Psoas muscle (tissue), 8 donors: ENCODE data around the gene SCRN2. TPM values are rescaled to one million over a fixed set of nuclear protein-coding genes. Genes with fewer than 3 reads are reported as not detected.

Source experiments
- ATAC-seq, 4 donors: fragments of 200-7000 bp; cut with Tn5 transposase; one replicate each; pipeline ENCODE4 v1.9.1; 2020; ENCODE audit warnings: moderate library complexity in 3 of 4, mild to moderate bottlenecking in 2 of 4
- DNase-seq, 2 donors: peaks; one replicate each; pipeline ENCODE4 v3.0.0-alpha.2; 2020
- H3K27ac ChIP-seq: fragments of 200-600 bp; one replicate; pipeline ENCODE4 v1.8.0; 2022
- H3K27me3 ChIP-seq, 3 donors: fragments of 200-600 bp in 1 of 3; one replicate each; pipeline versions ENCODE4 v1.6.1 to v1.8.0; 2013 to 2022; ENCODE audit warnings: low read length in 2 of 3, mild to moderate bottlenecking in 2 of 3, moderate library complexity in 1 of 3; ENCODE audit not compliant: insufficient read depth in 3 of 3
- H3K36me3 ChIP-seq, 2 donors: fragments of 200-600 bp in 1 of 2; one replicate each; pipeline versions ENCODE4 v1.6.1 to v1.8.0; 2013 to 2022; ENCODE audit warnings: low read depth in 1 of 2, mild to moderate bottlenecking in 1 of 2, moderate library complexity in 1 of 2; ENCODE audit not compliant: insufficient read depth in 1 of 2
- H3K4me1 ChIP-seq: fragments of 200-600 bp; one replicate; pipeline ENCODE4 v1.8.0; 2022
- H3K4me3 ChIP-seq: fragments of 200-600 bp; one replicate; pipeline ENCODE4 v1.8.0; 2022; ENCODE audit warnings: mild to moderate bottlenecking
- H3K9me3 ChIP-seq: fragments of 200-600 bp; one replicate; pipeline ENCODE4 v1.8.0; 2022
- WGBS, 3 donors: extraction: QIAGEN DNeasy Blood & Tissue Kit; methylation state at CpG; one replicate each; pipeline versions ENCODE4 v1.1.6 to v1.1.7; 2013; 5-methylcytosine and 5-hydroxymethylcytosine counted together
- intact Hi-C, 2 donors: fragments of 100-400 bp; cut with DNase I; formaldehyde crosslinking; loops; one replicate each; pipeline versions ENCODE4 v1.11.0 to v1.14.2; 2022
- polyA plus RNA-seq, 3 donors: library from polyadenylated mRNA; stranded (reverse); fragments of 200-250 nt; gene quantifications; one replicate each; pipeline ENCODE4 v1.2.3, GENCODE V29; 2013
- total RNA-seq, 4 donors: library from RNA; stranded (reverse); fragmentation: NEBNext Ultra II Directional in 2 of 4; extraction: Animal tissue kit (Norgen Biotek cat#: 25700) in 2 of 4; gene quantifications; one replicate each; pipeline versions ENCODE4 v1.2.1 to v1.2.4, GENCODE V29; 2021 to 2023
- TF ChIP-seq, protein P1 (sequence below): fragments of 200-600 bp; IDR thresholded peaks from one replicate; pipeline ENCODE4 v1.8.0; 2022; ENCODE audit warnings: antibody characterized with exemption
- donor health status: healthy with polysubstance abuse.
- donor health status: DM: no; HTN: no; CAD: no; lungs with moderate emphysema.
- donor health status: Bipolar disorder and iron deficiency.
- donor health status: healthy.
- donor health status: DM: yes; HTN: yes; CAD: no.
- donor health status: DM: no; HTN: no; CAD: no.
- donor health status: DM: no; HTN: no; CAD: no.
- donor health status: DM: yes; HTN: yes; CAD: no.

SCRN2 gene
- total and polyA plus RNA-seq, 7 donors, result 10.7 to 33.5 (median 17.3) TPM

DNA sequence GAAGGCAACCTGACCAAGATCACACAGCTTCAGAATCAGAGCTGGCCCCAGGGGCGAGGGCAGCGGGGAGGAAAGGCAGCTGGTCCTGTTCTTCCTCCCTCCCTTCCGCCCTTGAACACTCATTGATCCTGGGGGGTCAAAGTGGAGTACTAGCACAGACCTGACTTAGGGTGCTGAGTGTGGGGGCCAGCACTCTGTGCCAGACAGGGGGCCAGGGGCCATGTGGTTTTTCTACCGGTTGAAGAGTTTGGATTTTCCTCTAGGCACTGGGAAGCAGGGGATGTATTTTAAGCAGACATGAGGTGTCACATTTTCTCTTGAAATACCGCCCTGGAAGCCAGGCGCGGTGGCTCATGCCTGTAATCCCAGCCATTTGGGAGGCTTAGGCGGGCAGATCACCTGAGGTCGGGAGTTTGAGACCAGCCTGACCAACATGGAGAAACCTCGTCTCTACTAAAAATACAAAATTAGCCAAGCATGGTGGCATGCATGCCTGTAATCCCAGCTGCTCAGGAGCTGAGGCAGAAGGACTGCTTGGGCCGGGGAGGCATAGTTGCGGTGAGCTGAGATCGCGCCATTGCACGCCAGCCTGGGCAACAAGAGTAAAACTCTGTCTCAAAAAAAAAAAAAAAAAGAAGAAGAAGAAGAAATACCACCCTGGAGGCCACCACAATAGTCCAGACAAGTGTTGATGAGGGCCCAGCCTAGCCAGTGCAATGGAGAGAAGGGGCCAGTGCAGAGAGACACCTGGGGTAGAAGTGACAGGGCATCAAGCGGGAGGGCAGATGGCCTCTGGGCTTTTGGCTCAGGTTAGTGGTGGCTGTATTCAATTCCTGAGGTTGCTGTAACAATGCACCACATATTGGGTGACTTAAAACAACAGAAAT is 34.8 kb downstream of the SCRN2 start:
- TF ChIP-seq, protein P1, sequence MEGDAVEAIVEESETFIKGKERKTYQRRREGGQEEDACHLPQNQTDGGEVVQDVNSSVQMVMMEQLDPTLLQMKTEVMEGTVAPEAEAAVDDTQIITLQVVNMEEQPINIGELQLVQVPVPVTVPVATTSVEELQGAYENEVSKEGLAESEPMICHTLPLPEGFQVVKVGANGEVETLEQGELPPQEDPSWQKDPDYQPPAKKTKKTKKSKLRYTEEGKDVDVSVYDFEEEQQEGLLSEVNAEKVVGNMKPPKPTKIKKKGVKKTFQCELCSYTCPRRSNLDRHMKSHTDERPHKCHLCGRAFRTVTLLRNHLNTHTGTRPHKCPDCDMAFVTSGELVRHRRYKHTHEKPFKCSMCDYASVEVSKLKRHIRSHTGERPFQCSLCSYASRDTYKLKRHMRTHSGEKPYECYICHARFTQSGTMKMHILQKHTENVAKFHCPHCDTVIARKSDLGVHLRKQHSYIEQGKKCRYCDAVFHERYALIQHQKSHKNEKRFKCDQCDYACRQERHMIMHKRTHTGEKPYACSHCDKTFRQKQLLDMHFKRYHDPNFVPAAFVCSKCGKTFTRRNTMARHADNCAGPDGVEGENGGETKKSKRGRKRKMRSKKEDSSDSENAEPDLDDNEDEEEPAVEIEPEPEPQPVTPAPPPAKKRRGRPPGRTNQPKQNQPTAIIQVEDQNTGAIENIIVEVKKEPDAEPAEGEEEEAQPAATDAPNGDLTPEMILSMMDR, result no peak
- 30 to 61% (median 39%) methylated on average over 16 of the region's 16 CpGs for WGBS, 3 donors
- H3K27ac ChIP-seq, result peak overlapping the region; percentile 92
- DNase-seq (peak in 1 of 2 donors; percentile 76), ATAC-seq (peak; percentile 70 to 78 (median 74))
- intact Hi-C loops, result loop anchor here in 1 of 2 donors (5.0 to 10.0 kb wide), 2 partner anchors 109 to 141 kb away; no protein-coding TSS in a partner anchor
- H3K36me3 ChIP-seq, result peaks cover 0 to 44% of the 10 kb centered on the region in 2 donors
- no peaks in the 10 kb centered on the region for H3K9me3 ChIP-seq
- no peak overlapping the region for H3K4me3 ChIP-seq
- H3K27me3 ChIP-seq, result no peaks in the 10 kb centered on the region
- H3K4me1 ChIP-seq, result peaks cover 43% of the 10 kb centered on the region

DNA sequence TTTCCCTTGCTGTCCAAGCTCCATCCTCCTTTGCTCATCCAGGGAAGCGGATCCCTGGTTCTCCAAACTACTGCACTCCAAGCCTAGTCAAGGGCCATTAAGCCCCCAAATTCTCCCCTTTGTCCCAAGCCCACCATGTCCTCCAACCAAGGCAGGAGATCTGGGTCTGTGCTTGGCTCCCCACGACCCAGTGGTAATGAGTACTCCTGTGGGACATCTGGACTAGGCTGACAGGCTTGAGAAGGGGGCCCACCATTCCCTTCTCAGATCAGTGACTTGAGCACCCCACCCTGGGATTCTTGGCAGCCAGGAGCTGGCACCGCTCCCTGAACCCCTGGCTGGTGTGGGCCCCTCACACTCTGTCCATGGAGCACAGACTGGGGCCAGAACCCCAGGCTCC is 36.6 kb downstream of the SCRN2 start:
- no peak for ATAC-seq
- H3K4me3 ChIP-seq, result no peak overlapping the region
- H3K9me3 ChIP-seq, result no peaks in the 10 kb centered on the region
- no peak for DNase-seq
- TF ChIP-seq, protein P1, result no peak
- H3K36me3 ChIP-seq, result peaks cover 0 to 29% of the 10 kb centered on the region in 2 donors
- H3K4me1 ChIP-seq, result peaks cover 28% of the 10 kb centered on the region
- intact Hi-C loops, result loop anchor here (5.0 to 10.0 kb wide), 3 partner anchors 107 to 142 kb away; no protein-coding TSS in a partner anchor
- H3K27ac ChIP-seq, result no peak overlapping the region
- WGBS, 3 donors, result 69 to 79% (median 74%) methylated on average over 3 of the region's 3 CpGs
- H3K27me3 ChIP-seq, result no peaks in the 10 kb centered on the region

DNA sequence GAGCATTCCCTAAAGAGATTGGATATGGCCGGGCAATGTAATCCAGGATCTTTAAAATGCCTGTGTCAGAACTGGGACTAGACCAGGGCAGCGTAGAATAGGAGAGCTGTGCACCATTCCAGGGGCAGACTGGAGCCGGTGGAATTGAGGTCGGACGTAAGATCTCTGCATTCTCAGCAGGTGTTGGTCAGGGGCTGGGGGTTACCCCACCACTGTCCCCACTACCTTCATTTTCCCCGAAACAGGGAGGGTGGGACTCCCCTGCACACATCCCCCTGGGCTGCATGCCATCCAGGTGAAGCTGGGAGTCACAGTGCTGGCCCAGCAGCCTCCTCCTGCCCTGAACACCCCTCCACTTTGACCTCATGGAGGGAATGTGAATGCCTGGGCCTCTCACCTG is 37.3 kb downstream of the SCRN2 start:
- no peak overlapping the region for H3K4me3 ChIP-seq
- no peaks in the 10 kb centered on the region for H3K27me3 ChIP-seq
- peaks cover 0 to 22% of the 10 kb centered on the region in 2 donors for H3K36me3 ChIP-seq
- peaks cover 28% of the 10 kb centered on the region for H3K4me1 ChIP-seq
- DNase-seq, result no peak
- TF ChIP-seq, protein P1, result no peak
- ATAC-seq, result no peak
- H3K27ac ChIP-seq, result peak overlapping the region; percentile 0
- H3K9me3 ChIP-seq, result no peaks in the 10 kb centered on the region
- WGBS, 3 donors, result 45 to 72% (median 62%) methylated on average over 6 of the region's 6 CpGs
- intact Hi-C loops, result loop anchor here (5.0 to 10.0 kb wide), 3 partner anchors 106 to 141 kb away; no protein-coding TSS in a partner anchor

DNA sequence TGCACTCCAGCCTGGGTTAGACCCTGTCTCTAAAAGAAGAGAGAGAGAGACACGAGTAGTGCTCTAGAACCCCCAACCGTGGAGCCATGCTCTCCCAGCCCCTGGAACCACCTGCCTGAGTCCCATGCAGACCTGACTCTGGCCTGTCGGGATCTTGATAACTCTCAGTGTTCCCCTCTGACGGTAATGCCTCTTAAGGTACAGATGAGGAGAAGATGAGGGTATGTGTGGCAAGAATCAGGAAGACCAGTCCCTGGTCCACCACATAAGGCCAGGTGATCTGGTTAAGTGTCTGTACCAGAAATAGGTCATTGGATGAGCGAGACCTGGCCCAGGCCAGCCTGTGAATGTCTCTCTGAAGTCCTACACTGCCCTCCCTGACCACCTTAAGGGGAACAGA is 37.9 kb downstream of the SCRN2 start:
- Histone ChIP-seq H3K27ac (peak overlapping the region; percentile 0), H3K27me3 (no peaks in the 10 kb centered on the region), H3K36me3 (peaks cover 0 to 17% of the 10 kb centered on the region in 2 donors), H3K4me1 (peaks cover 23% of the 10 kb centered on the region), H3K4me3 (no peak overlapping the region), H3K9me3 (no peaks in the 10 kb centered on the region)
- 49 to 55% (median 54%) methylated on average over 5 of the region's 5 CpGs for WGBS, 3 donors
- intact Hi-C loops, result loop anchor here (5.0 to 10.0 kb wide), 3 partner anchors 106 to 141 kb away; no protein-coding TSS in a partner anchor
- ATAC-seq (no peak), DNase-seq (no peak)
- TF ChIP-seq, protein P1, result no peak
